Body of pancreas (tissue), 4 donors: Measurements from ENCODE around the gene DDX5. TPM values are rescaled to one million over a fixed set of nuclear protein-coding genes. Genes with fewer than 3 reads are reported as not detected.
"Not testable (repeated sequence)": the region's sequence is repeated elsewhere in the genome, so short reads cannot be mapped to it uniquely, and the experiment has no call there.

Source experiments
- ATAC-seq: fragments of 150-250 bp; one replicate; pipeline ENCODE4 v1.9.1; 2016
- DNase-seq, 4 donors: peaks; one replicate each; pipeline ENCODE4 v3.0.0-alpha.2; 2019
- H3K27ac ChIP-seq, 4 donors: fragments of 200-600 bp; sonication (generic); 1 replicate in 3 of 4; 2 replicates in 1 of 4; pipeline versions ENCODE4 v1.5.1 to v1.6.1; 2016 to 2019; ENCODE audit warnings: mild to moderate bottlenecking in 1 of 4, mixed read lengths in 1 of 4, moderate library complexity in 1 of 4
- H3K27me3 ChIP-seq, 2 donors: fragments of 200-600 bp; sonication (generic); one replicate each; pipeline ENCODE4 v1.6.0; 2016; ENCODE audit warnings: mild to moderate bottlenecking in 1 of 2
- H3K36me3 ChIP-seq, 2 donors: fragments of 200-600 bp; sonication (generic); replicated peaks in 1 of 2; 2 replicates each; pipeline ENCODE4 v1.5.1; 2016; ENCODE audit warnings: low read depth in 2 of 2; ENCODE audit not compliant: insufficient read depth in 1 of 2
- H3K4me1 ChIP-seq: fragments of 200-600 bp; sonication (generic); one replicate; pipeline ENCODE4 v1.6.0; 2016
- H3K4me3 ChIP-seq, 2 donors: fragments of 200-600 bp; sonication (generic); 1 replicate in 1 of 2; 2 replicates in 1 of 2; pipeline ENCODE4 v1.5.1; 2016 to 2019
- H3K9me3 ChIP-seq, 3 donors: fragments of 200-600 bp; sonication (generic); 1 replicate in 2 of 3; 2 replicates in 1 of 3; pipeline ENCODE4 v1.5.1; 2016
- CTCF ChIP-seq, 7 experiments: fragments of 450-650 bp in 4 of 7; fragments of 200-600 bp in 3 of 7; sonication (generic) in 3 of 7; IDR thresholded peaks; one replicate each; pipeline ENCODE4 v1.5.1; 2016 to 2019; ENCODE audit warnings: antibody characterized with exemption in 7 of 7
- POLR2A ChIP-seq, 3 donors: fragments of 450-650 bp; IDR thresholded peaks; one replicate each; pipeline ENCODE4 v1.6.1; 2016; ENCODE audit warnings: antibody characterized with exemption in 3 of 3, mild to moderate bottlenecking in 2 of 3
- WGBS, 2 donors: methylation state at CpG; one replicate each; pipeline ENCODE4 v1.1.5; 2017; 5-methylcytosine and 5-hydroxymethylcytosine counted together
- intact Hi-C: fragments of 100-400 bp; cut with DNase I; formaldehyde crosslinking; loops from one replicate; pipeline ENCODE4 v1.15.1; 2023
- total RNA-seq, 2 donors: library from RNA; depleted of rRNA; stranded (reverse); fragments of >200 nt; gene quantifications; one replicate each; pipeline ENCODE4 v1.1.0, GENCODE V29; 2016

DDX5 gene
- total RNA-seq, 2 donors from 2014 or later, result 487 to 513 TPM

GRCh38 chr17:64470625-64471024 lies 35.5 kb downstream of the DDX5 start:
- DNase-seq (no peak), ATAC-seq (no peak)
- no peaks in the 10 kb centered on the region for H3K36me3 ChIP-seq
- no peak overlapping the region for H3K27ac ChIP-seq
- TF ChIP-seq CTCF (IDR thresholded peaks at IDR 0.05) (no peak), POLR2A (IDR thresholded peaks at IDR 0.05) (no peak)
- WGBS, 2 donors, result 64 to 79% methylated on average over 4 of the region's 4 CpGs
- H3K4me3 ChIP-seq, result no peak overlapping the region
- H3K27me3 ChIP-seq, result no peaks in the 10 kb centered on the region
- no peaks in the 10 kb centered on the region for H3K4me1 ChIP-seq
- intact Hi-C loops, result no loop called here
- no peaks in the 10 kb centered on the region for H3K9me3 ChIP-seq

DNA sequence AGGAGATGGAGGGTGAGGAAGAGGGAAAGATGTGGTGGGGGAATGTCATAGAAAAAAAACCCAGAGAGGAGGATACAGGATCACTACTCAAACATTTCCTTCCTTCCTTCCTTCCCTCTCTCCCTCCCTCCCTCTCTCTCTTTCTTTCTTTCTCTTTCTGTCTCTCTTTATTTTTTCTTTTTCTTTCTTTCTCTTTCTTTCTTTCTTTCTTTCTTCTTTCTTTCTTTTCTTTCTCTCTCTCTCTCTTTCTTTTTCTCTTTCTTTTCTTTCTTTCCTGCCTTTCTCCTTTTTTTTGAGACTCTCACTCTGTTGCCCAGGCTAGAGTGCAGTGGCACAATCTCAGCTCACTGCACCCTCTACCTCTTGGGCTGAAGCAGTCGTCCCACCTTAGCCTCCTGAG lies 39.3 kb downstream of the DDX5 start:
- H3K9me3 ChIP-seq, ATAC-seq, H3K4me1 ChIP-seq, H3K4me3 ChIP-seq, H3K27ac ChIP-seq, H3K36me3 ChIP-seq, DNase-seq, intact Hi-C loops, H3K27me3 ChIP-seq: not testable (repeated sequence)
- 30 to 46% methylated on average over 1 of the region's 1 CpG for WGBS, 2 donors

DNA sequence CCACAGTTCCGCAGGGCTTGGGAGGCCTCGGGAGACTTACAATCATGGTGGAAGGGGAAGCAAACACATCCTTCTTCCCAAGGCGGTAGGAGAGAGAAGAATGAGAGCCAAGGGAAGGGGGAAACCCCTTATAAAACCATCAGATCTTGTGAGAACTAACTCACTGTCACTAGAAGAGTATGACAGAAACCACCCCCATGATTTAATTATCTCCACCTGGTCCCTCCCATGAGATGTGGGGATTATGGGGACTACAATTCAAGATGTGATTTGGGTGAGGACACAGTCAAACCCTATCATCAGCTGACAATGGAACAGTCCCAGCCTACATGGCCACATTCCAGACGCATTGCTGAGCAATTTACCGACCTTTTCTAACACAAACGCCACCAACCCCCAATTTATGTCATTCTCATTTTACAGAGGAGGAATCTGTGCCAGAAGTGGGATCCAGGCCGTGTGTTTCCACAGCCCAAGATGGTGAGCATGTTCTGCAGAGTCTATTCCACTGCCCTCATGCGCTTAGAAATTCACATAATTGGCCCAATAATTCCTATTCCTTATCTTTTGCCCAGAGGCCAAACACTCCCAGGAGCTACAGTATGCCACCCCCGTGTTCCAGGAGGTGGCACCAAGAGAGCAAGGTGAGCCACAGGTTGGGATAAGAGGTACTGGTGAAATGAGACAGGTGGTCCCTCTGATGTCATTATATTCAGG lies 39.9 kb downstream of the DDX5 start:
- H3K4me3 ChIP-seq, result no peak overlapping the region
- WGBS, 2 donors, result 58 to 62% methylated on average over 9 of the region's 9 CpGs
- no peak for ATAC-seq
- no peaks in the 10 kb centered on the region for H3K9me3 ChIP-seq
- TF ChIP-seq POLR2A (IDR thresholded peaks at IDR 0.05), result no peak
- no peak for TF ChIP-seq CTCF (IDR thresholded peaks at IDR 0.05)
- no peaks in the 10 kb centered on the region for H3K27me3 ChIP-seq
- no peaks in the 10 kb centered on the region for H3K36me3 ChIP-seq
- intact Hi-C loops, result no loop called here
- no peak overlapping the region for H3K27ac ChIP-seq
- no peaks in the 10 kb centered on the region for H3K4me1 ChIP-seq
- no peak for DNase-seq

GRCh38 chr17:64461788-64462187 lies 44.3 kb downstream of the DDX5 start:
- no peak overlapping the region for H3K4me3 ChIP-seq
- intact Hi-C loops, result no loop called here
- TF ChIP-seq POLR2A (IDR thresholded peaks at IDR 0.05), result no peak
- TF ChIP-seq CTCF (IDR thresholded peaks at IDR 0.05), result no peak
- no peaks in the 10 kb centered on the region for H3K36me3 ChIP-seq
- no peaks in the 10 kb centered on the region for H3K9me3 ChIP-seq
- no peak for DNase-seq
- no peaks in the 10 kb centered on the region for H3K27me3 ChIP-seq
- no peak for ATAC-seq
- H3K4me1 ChIP-seq, result no peaks in the 10 kb centered on the region
- H3K27ac ChIP-seq, result no peak overlapping the region
- 60 to 66% methylated on average over 6 of the region's 6 CpGs for WGBS, 2 donors

GRCh38 chr17:64460955-64461354 lies 45.1 kb downstream of the DDX5 start:
- Histone ChIP-seq H3K4me3 (no peak overlapping the region), H3K9me3 (no peaks in the 10 kb centered on the region), H3K36me3 (no peaks in the 10 kb centered on the region), H3K27ac (no peak overlapping the region), H3K4me1 (no peaks in the 10 kb centered on the region), H3K27me3 (no peaks in the 10 kb centered on the region)
- 80 to 81% methylated on average over 8 of the region's 8 CpGs for WGBS, 2 donors
- TF ChIP-seq POLR2A (IDR thresholded peaks at IDR 0.05) (no peak), CTCF (IDR thresholded peaks at IDR 0.05) (no peak)
- intact Hi-C loops, result no loop called here
- ATAC-seq (no peak), DNase-seq (peak in 2 of 4 donors; percentile 15 to 22)

DNA sequence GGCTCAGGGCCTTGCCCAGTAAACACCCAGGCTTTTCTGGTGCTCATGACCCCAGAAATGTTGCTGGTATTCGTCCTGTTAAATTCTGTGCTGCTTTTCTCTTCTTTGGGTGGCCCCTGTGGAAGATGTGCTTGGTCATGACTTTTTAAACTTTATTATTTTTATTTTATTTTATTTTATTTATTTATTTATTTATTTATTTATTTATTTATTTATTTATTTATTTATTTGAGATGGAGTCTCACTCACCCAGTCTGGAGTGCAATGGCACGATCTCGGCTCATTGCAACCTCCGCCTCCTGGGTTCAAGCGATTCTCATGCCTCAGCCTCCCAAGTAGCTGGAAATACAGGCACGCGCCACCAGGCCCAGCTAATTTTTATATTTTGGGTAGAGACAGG lies 46.3 kb downstream of the DDX5 start:
- H3K36me3 ChIP-seq, H3K27me3 ChIP-seq, intact Hi-C loops, ATAC-seq, DNase-seq, H3K27ac ChIP-seq, H3K9me3 ChIP-seq, H3K4me3 ChIP-seq, H3K4me1 ChIP-seq: not testable (repeated sequence)
- 85 to 96% methylated on average over 7 of the region's 7 CpGs for WGBS, 2 donors
